ACC112 (cell line): ENCODE data around the gene RANBP3L.

ENCODE experiments used
- H2AFZ ChIP-seq: fragments of 200-600 bp; sonication (generic); one replicate; pipeline ENCODE4 v1.6.0; 2017; ENCODE audit warnings: antibody characterized with exemption, low read length; ENCODE audit not compliant: unreplicated experiment
- H3K27ac ChIP-seq: fragments of 200-600 bp; sonication (generic); 2 replicates; pipeline ENCODE4 v1.5.1; 2014; ENCODE audit warnings: low read depth, mild to moderate bottlenecking, antibody characterized with exemption, low read length, moderate library complexity
- H3K27me3 ChIP-seq: fragments of 200-600 bp; sonication (generic); 2 replicates; pipeline ENCODE4 v1.6.1; 2014; ENCODE audit warnings: mild to moderate bottlenecking, antibody characterized with exemption, low read length, moderate library complexity, mixed read lengths; ENCODE audit not compliant: insufficient read depth
- H3K36me3 ChIP-seq: fragments of 200-600 bp; sonication (generic); 2 replicates; pipeline ENCODE4 v1.6.1; 2016; ENCODE audit warnings: mild to moderate bottlenecking, antibody characterized with exemption, low read length, moderate library complexity, mixed read lengths; ENCODE audit not compliant: insufficient read depth
- H3K4me1 ChIP-seq: fragments of 200-600 bp; sonication (generic); one replicate; pipeline ENCODE4 v1.6.1; 2016; ENCODE audit warnings: low read length, mixed read lengths; ENCODE audit not compliant: insufficient read depth, unreplicated experiment, control insufficient read depth
- H3K4me3 ChIP-seq: fragments of 200-600 bp; sonication (generic); 2 replicates; pipeline ENCODE4 v1.5.1; 2014; ENCODE audit warnings: mild to moderate bottlenecking, low read depth, low read length
- H3K79me2 ChIP-seq: fragments of 200-600 bp; sonication (generic); one replicate; pipeline ENCODE4 v1.6.0; 2016; ENCODE audit warnings: low read length; ENCODE audit not compliant: control insufficient read depth, unreplicated experiment, insufficient read depth

RANBP3L gene

DNA sequence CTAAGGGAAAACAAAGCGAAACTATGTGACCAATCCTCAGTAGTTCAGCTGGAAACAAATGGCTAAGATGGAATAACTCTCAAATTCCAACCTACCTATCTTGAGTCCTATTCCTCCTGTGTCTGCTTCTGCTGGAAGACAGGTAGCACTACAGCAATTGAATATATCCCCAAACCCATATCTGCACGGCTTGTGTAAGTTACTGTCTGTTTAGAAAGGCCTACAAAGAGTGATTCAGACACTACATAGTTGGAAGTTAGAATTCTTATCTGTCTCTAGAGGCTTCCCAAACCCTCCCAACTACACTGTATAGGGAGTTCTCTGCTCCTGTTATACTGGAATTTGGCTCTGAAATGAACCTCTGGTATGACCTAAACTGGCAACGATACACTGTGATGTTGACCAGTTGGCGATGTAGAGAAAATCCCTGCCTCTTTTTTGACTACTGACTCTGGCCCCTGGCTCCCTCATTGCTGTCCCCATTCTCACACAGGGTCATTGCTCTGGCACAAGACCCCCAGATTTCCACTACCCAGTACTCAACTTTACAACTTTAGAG lies 37.4 kb downstream of the RANBP3L start:
- Histone ChIP-seq H3K27me3 (no peaks in the 10 kb centered on the region), H3K27ac (no peak overlapping the region), H3K4me3 (peak overlapping the region; percentile 34), H3K36me3 (no peaks in the 10 kb centered on the region), H2AFZ (peak overlapping the region; percentile 89), H3K4me1 (no peaks in the 10 kb centered on the region), H3K79me2 (no peaks in the 10 kb centered on the region)

DNA sequence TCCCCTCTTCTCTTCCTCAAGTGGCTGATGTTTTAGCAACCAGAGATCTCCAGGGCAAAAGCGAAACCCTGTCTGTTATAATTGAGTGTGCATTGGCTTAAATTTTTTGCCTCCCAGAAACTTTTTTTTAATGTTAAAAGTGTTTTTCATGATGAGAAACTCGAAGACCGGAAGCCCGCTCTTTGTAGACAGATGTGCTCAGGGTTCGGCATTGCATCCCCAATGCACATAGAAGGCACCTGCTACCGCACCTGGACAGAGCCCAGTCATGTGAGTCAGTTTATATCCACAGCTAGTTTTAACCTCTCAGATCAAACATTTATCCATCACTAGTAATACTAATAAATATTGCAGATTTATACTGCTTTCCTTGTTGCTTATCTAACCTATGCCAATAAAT lies 40.5 kb downstream of the RANBP3L start:
- H3K4me1 ChIP-seq = no peaks in the 10 kb centered on the region
- H3K4me3 ChIP-seq = no peak overlapping the region
- H3K79me2 ChIP-seq = no peaks in the 10 kb centered on the region
- H3K27me3 ChIP-seq = no peaks in the 10 kb centered on the region
- H2AFZ ChIP-seq = no peak overlapping the region
- H3K36me3 ChIP-seq = no peaks in the 10 kb centered on the region
- no peak overlapping the region for H3K27ac ChIP-seq

DNA sequence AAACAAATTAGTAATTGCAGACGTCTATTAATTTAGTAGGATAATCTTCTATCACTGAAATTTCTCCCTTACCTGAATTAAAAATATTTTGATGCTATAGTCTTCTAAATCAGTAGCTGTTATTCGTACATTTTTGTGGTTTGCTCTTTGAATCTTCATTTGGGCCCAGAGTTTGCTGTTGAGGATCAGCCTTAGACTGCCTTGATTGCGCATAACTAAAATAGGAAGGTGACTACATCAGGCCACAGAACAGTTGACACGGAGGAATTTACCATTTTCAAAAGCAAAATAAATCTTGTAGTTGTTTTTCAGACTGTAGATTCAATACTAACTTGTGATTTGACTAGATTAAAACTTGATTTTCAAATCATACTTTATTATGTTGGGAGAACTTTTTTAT lies 48.1 kb downstream of the RANBP3L start:
- no peak overlapping the region for H2AFZ ChIP-seq
- H3K4me1 ChIP-seq = peaks cover 13% of the 10 kb centered on the region

DNA sequence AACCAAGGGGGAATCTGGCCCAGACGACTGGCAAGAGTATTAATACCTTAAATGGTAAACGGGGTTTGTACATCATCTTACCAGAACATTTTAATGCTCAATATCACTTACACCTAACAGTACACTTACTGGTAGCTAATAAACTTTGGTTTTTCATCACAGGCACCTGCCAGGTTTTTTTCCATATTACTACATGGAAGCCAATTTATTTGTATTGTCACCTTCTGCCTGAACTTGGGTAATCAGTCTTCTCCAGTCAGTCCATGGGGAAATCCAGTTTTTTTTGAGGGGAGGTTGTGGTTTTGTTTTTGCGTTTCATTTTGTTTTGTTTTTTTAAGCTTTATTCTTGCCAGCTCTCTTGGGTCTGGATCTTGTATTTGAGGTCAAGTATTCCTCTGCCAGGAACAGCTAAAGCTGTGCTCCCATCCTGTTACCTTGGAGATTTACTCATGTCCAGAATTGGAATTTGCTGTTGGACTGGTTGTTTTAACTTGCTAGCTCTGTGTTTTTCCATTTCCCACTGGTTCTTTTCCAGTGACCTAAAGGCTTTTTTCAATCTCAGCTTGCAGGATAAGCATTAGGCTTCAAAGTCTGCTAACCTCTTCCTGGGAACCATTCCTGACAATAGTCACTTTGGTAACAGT lies 48.9 kb downstream of the RANBP3L start:
- Histone ChIP-seq H2AFZ (no peak overlapping the region), H3K36me3 (no peaks in the 10 kb centered on the region), H3K27ac (no peak overlapping the region), H3K4me1 (peaks cover 13% of the 10 kb centered on the region), H3K4me3 (no peak overlapping the region), H3K79me2 (no peaks in the 10 kb centered on the region), H3K27me3 (no peaks in the 10 kb centered on the region)

More for the DNA sequence above, 48.1 kb downstream of the RANBP3L start:
- Histone ChIP-seq H3K27ac (no peak overlapping the region), H3K4me3 (no peak overlapping the region), H3K27me3 (no peaks in the 10 kb centered on the region), H3K36me3 (no peaks in the 10 kb centered on the region), H3K79me2 (no peaks in the 10 kb centered on the region)

DNA sequence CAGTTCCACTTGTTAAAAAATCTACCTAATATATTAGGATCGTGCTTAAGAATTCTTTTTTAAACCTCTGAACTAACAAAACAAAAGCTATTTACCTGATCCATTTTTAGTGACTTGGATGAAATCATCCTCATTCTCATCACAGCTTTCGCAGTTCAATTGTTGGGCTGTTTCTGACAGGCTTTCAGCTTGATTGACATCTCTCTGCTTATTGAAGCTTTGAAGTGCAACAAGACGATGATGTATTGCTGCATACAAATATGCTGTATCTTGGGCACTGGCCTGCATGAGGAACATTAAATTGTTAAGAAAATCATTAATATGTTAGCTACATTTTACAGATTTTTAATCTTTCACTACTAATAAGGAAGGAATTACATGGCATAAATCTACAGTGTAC lies 50.5 kb downstream of the RANBP3L start:
- Histone ChIP-seq H3K36me3 (no peaks in the 10 kb centered on the region), H3K79me2 (no peaks in the 10 kb centered on the region), H3K4me1 (peaks cover 13% of the 10 kb centered on the region), H3K4me3 (no peak overlapping the region), H3K27ac (no peak overlapping the region), H2AFZ (no peak overlapping the region), H3K27me3 (no peaks in the 10 kb centered on the region)

DNA sequence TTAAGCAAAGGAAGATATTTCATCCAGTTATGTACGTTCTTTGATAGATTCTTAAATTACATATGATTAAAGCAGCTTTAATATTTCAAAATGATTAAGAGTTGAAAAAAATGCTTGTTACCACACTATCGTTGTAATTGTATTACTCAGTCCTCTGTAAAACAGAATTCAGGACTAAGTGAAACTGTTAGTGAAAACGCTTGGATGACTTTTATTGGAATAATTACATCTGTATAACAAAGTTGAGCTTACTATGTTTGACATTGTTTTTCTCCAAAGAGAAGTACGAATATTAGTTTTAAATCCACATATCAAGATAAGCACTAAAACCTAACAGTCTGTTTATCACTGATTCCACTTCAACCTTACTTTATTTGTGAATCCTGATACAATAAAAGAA lies 51.3 kb downstream of the RANBP3L start:
- Histone ChIP-seq H3K79me2 (no peaks in the 10 kb centered on the region), H3K27me3 (no peaks in the 10 kb centered on the region)

DNA sequence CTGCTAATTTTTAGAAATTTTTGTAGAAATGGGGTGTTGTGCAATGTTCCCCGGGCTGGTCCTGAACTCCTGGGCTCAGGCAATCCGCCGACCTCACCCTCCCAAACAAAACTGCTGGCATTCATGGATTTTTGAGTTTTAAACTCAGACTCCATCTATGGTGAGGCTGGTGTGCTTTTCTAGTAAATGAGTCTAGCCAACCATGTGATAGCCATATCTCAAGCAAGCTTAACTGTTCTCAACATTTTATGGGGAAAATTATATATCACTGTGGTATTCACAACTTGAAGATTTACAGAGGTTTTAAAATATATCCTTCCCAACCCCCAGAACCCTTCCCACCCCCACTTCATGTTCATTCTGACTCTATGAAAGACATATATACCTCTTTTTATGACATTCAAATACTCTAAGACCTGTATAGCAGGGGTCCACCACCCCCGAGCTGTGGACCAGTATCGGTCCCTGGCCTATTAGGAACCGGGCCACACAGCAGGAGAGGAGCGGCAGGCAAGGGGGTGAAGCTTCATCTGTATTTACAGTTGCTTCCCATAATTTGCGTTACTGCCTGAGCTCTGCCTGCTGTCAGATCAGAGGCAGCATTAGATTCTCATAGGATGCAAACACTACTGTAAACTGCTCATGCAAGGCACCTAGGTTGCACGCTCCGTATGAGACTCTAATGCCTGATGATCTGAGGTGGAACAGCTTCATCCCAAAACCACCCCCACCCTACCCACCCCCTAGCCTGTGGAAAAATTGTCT lies 55.5 kb downstream of the RANBP3L start:
- Histone ChIP-seq H3K36me3 (no peaks in the 10 kb centered on the region), H3K27me3 (no peaks in the 10 kb centered on the region), H3K4me3 (no peak overlapping the region), H3K79me2 (peaks cover 5% of the 10 kb centered on the region), H2AFZ (no peak overlapping the region), H3K4me1 (peaks cover 8% of the 10 kb centered on the region), H3K27ac (no peak overlapping the region)

More for the DNA sequence above, 51.3 kb downstream of the RANBP3L start:
- Histone ChIP-seq H3K36me3 (no peaks in the 10 kb centered on the region), H3K4me3 (no peak overlapping the region), H2AFZ (no peak overlapping the region), H3K4me1 (peaks cover 13% of the 10 kb centered on the region), H3K27ac (no peak overlapping the region)

DNA sequence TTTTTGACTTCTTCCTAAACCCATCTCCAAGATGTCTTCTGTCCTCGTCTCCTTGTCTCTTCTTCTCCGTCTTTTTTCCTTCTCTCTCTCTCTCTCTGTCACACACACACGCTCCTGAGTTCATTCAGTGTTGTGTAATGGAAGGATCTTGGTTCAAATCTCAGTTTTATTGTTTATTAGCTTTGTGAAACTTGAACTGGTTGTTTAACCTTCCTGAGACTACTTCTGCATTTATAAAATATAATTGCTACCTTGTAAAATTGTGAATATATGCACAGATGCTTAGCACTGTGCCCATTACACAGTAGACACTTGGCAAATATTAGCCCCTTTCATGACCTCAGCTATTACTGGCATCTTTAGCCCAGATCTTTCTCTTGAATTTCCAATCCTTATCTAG lies 57.6 kb downstream of the RANBP3L start:
- H2AFZ ChIP-seq = no peak overlapping the region
- H3K4me1 ChIP-seq = peaks cover 16% of the 10 kb centered on the region
- H3K4me3 ChIP-seq = no peak overlapping the region
- H3K27ac ChIP-seq = no peak overlapping the region
- H3K79me2 ChIP-seq = peaks cover 20% of the 10 kb centered on the region
- H3K36me3 ChIP-seq = no peaks in the 10 kb centered on the region
- H3K27me3 ChIP-seq = no peaks in the 10 kb centered on the region

DNA sequence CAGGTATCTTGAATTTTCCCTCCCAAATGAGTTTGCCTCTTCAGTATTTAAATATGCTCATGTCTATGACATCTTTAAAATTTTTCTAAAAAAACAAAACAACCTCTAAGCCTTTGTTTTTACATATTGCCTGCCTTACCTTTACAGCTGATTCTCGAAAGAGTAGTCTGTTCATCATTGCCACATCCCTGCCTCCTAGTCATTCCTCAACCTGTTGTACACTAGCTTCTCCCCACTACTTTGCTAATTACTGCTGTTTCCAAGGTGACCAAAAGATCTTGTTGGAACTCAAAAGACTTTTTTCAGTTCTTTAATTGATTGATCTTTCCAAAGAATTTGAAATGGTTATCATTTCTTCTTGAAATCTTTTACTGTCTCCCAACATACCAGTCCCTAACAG lies 58.0 kb downstream of the RANBP3L start:
- Histone ChIP-seq H3K27me3 (no peaks in the 10 kb centered on the region), H3K4me3 (no peak overlapping the region)

DNA sequence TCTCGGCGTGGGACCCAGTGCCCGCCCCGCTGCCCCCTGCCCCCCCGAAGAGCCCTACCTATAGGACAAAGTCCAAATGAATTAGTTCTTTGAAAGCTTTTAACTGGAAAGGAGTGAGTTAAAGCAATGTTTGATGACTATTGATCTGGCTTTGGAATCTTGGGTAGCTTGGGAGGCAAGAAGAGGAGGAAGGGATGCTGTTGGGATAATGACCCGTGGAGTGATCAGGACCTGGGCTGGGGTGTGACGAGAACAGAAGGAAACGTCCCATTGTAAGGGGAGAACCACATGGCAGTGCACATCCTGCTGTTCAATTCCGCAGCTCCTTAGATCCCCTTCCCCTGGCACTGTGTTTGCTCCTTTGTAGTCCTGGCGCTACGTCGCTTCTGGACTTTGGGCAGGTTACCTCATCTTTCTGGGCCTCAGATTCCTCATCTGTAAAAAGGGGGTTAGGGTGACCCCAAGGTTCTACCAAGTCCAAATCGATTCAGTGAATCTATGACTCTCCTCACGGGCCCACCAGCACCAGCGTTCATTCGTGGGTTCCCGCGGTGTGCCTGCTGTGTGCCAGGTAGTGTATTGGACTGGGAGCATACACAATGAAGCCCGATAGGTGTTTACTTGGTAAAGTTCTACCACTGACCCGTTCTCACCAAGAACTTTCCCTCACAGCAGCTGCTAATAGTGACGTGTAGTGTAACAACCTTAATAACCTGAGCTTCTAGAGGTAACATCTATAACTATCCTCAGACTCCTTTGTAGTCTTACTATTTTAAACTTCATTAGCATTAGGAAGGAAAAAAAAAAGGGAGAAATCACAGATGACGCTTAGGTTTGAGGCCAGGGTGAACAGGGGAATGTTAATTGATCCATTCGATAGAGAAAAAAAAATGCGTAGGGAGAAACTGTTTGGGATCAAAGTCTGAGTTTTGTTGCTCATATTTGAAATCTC lies 58.9 kb downstream of the RANBP3L start:
- Histone ChIP-seq H3K4me1 (peaks cover 20% of the 10 kb centered on the region), H3K27me3 (no peaks in the 10 kb centered on the region), H2AFZ (peak overlapping the region; percentile 20), H3K79me2 (peaks cover 30% of the 10 kb centered on the region), H3K4me3 (peak overlapping the region; percentile 84), H3K36me3 (no peaks in the 10 kb centered on the region), H3K27ac (peak overlapping the region; percentile 87)

More for the DNA sequence above, 58.0 kb downstream of the RANBP3L start:
- H3K79me2 ChIP-seq = peaks cover 24% of the 10 kb centered on the region
- H3K36me3 ChIP-seq = no peaks in the 10 kb centered on the region
- H3K4me1 ChIP-seq = peaks cover 20% of the 10 kb centered on the region
- H2AFZ ChIP-seq = no peak overlapping the region
- no peak overlapping the region for H3K27ac ChIP-seq
